Testis (tissue), 3 donors: Measurements from ENCODE around the gene RAPGEF4. TPM values are rescaled to one million over a fixed set of nuclear protein-coding genes. Genes with fewer than 3 reads are reported as not detected.

Experiments
- DNase-seq: peaks from one replicate; pipeline ENCODE4 v3.0.0-alpha.2; 2019
- H3K27ac ChIP-seq, 2 donors: fragments of 200-600 bp; sonication (generic); one replicate each; pipeline ENCODE4 v1.5.1; 2019
- H3K27me3 ChIP-seq: fragments of 200-600 bp; sonication (generic); one replicate; pipeline ENCODE4 v1.5.1; 2019
- H3K36me3 ChIP-seq: fragments of 200-600 bp; sonication (generic); one replicate; pipeline ENCODE4 v1.5.1; 2017; ENCODE audit warnings: low read depth; ENCODE audit errors: missing control alignments
- H3K4me1 ChIP-seq: fragments of 200-600 bp; sonication (generic); one replicate; pipeline ENCODE4 v1.5.1; 2019
- H3K4me3 ChIP-seq, 2 donors: fragments of 200-600 bp; sonication (generic); one replicate each; pipeline ENCODE4 v1.5.1; 2017 to 2019
- H3K9me3 ChIP-seq: fragments of 200-600 bp; sonication (generic); one replicate; pipeline ENCODE4 v1.5.1; 2017
- CTCF ChIP-seq, 3 experiments: fragments of 450-650 bp in 2 of 3; fragments of 200-600 bp in 1 of 3; sonication (generic) in 1 of 3; IDR thresholded peaks; one replicate each; pipeline ENCODE4 v1.5.1; 2016 to 2019; ENCODE audit warnings: antibody characterized with exemption in 3 of 3, mild to moderate bottlenecking in 2 of 3, moderate library complexity in 1 of 3
- POLR2A ChIP-seq: fragments of 450-650 bp; IDR thresholded peaks from one replicate; pipeline ENCODE4 v1.6.1; 2017; ENCODE audit warnings: antibody characterized with exemption, mild to moderate bottlenecking, moderate library complexity
- WGBS, 2 donors: methylation state at CpG; one replicate each; pipeline ENCODE4 v1.1.5; 2018; 5-methylcytosine and 5-hydroxymethylcytosine counted together
- intact Hi-C: fragments of 100-400 bp; cut with DNase I; formaldehyde crosslinking; loops from one replicate; pipeline ENCODE4 v1.15.1; 2023; ENCODE audit warnings: low total_unique reads
- polyA plus RNA-seq: library from polyadenylated mRNA; stranded (reverse); fragments of 350-450 nt; fragmentation: Illumina TruSeq; extraction: RNeasy Lipid Tissue Mini Kit (QIAGEN cat#74804); gene quantifications from one replicate; pipeline ENCODE4 v1.2.3, GENCODE V29; 2014; ENCODE audit warnings: low read depth, low replicate concordance; ENCODE audit not compliant: insufficient read depth
- total RNA-seq, 2 donors: library from RNA; depleted of rRNA; stranded (reverse); fragments of >200 nt; gene quantifications; one replicate each; pipeline ENCODE4 v1.2.3, GENCODE V29; 2016

The RAPGEF4 gene
- total and polyA plus RNA-seq, 3 donors from 2014 or later: 14.3 to 42.6 (median 22.5) TPM

GRCh38 chr2:172859581-172860335 is 124.1 kb downstream of the RAPGEF4 start:
- 39 to 47% methylated on average over 9 of the region's 9 CpGs for WGBS, 2 donors
- H3K4me3 ChIP-seq: no peak overlapping the region
- no peak for DNase-seq
- intact Hi-C loops: loop anchor here (10.0 kb wide), 1 partner anchor 75 kb away; no protein-coding TSS in a partner anchor
- no peaks in the 10 kb centered on the region for H3K27me3 ChIP-seq
- no peaks in the 10 kb centered on the region for H3K4me1 ChIP-seq
- no peaks in the 10 kb centered on the region for H3K9me3 ChIP-seq
- H3K27ac ChIP-seq: no peak overlapping the region
- TF ChIP-seq POLR2A: no peak
- TF ChIP-seq CTCF (IDR thresholded peaks at IDR 0.05): no peak
- no peaks in the 10 kb centered on the region for H3K36me3 ChIP-seq

- 49 to 59% methylated on average over 2 of the region's 2 CpGs for WGBS, 2 donors
- intact Hi-C loops: loop anchor here (10.0 kb wide), 1 partner anchor 74 kb away; no protein-coding TSS in a partner anchor
- Histone ChIP-seq H3K27ac (no peak overlapping the region), H3K36me3 (no peaks in the 10 kb centered on the region), H3K4me3 (no peak overlapping the region), H3K9me3 (no peaks in the 10 kb centered on the region), H3K4me1 (no peaks in the 10 kb centered on the region), H3K27me3 (no peaks in the 10 kb centered on the region)
- TF ChIP-seq CTCF (IDR thresholded peaks at IDR 0.05) (no peak), POLR2A (no peak)
- DNase-seq: no peak
Observed at GRCh38 chr2:172860336-172860707, 124.7 kb downstream of the RAPGEF4 start.

- Histone ChIP-seq H3K9me3 (no peaks in the 10 kb centered on the region), H3K4me1 (no peaks in the 10 kb centered on the region), H3K27me3 (no peaks in the 10 kb centered on the region), H3K36me3 (no peaks in the 10 kb centered on the region), H3K4me3 (no peak overlapping the region), H3K27ac (no peak overlapping the region)
- 83 to 87% methylated on average over 5 of the region's 5 CpGs for WGBS, 2 donors
- no peak for DNase-seq
- intact Hi-C loops: loop anchor here (10.0 kb wide), 1 partner anchor 74 kb away; no protein-coding TSS in a partner anchor
- no peak for TF ChIP-seq POLR2A
- no peak for TF ChIP-seq CTCF (IDR thresholded peaks at IDR 0.05)
Observed at GRCh38 chr2:172861098-172861497, 125.5 kb downstream of the RAPGEF4 start.

GRCh38 chr2:172861656-172862476 is 126.2 kb downstream of the RAPGEF4 start:
- Histone ChIP-seq H3K27me3 (no peaks in the 10 kb centered on the region), H3K36me3 (no peaks in the 10 kb centered on the region), H3K4me1 (no peaks in the 10 kb centered on the region), H3K27ac (no peak overlapping the region), H3K9me3 (no peaks in the 10 kb centered on the region), H3K4me3 (no peak overlapping the region)
- no peak for DNase-seq
- TF ChIP-seq CTCF (IDR thresholded peaks at IDR 0.05) (no peak), POLR2A (no peak)
- 73 to 83% methylated on average over 7 of the region's 7 CpGs for WGBS, 2 donors
- intact Hi-C loops: loop anchor here (10.0 kb wide), 1 partner anchor 73 kb away; no protein-coding TSS in a partner anchor
